ENCODE data around the gene IL26. TPM values are rescaled to one million over a fixed set of nuclear protein-coding genes. Genes with fewer than 3 reads are reported as not detected.
"Not testable (repeated sequence)": the region's sequence is repeated elsewhere in the genome, so short reads cannot be mapped to it uniquely, and the experiment has no call there.

IL26 gene
- total and polyA plus RNA-seq, 4 donors: not detected

DNA sequence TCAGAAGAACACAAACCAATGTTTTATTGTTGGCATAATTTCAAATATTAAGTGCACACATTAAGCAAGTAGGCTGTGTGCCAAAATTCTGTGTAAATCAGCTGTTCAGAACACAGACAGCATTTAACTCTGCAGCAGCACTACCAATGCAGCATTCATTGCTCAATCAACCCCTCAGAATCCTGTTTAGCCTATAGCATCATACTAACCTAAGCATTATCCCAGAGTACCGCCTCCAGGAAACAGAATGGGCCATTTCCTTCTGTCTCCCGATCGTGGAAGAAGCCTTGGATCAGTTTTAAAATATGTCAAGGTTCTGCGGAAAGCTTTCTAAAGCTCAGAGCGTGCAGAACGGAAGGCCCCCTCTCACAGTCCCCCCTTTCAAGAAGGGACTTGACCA lies 3.3 kb downstream of the IL26 start:
- TF ChIP-seq, protein P1, sequence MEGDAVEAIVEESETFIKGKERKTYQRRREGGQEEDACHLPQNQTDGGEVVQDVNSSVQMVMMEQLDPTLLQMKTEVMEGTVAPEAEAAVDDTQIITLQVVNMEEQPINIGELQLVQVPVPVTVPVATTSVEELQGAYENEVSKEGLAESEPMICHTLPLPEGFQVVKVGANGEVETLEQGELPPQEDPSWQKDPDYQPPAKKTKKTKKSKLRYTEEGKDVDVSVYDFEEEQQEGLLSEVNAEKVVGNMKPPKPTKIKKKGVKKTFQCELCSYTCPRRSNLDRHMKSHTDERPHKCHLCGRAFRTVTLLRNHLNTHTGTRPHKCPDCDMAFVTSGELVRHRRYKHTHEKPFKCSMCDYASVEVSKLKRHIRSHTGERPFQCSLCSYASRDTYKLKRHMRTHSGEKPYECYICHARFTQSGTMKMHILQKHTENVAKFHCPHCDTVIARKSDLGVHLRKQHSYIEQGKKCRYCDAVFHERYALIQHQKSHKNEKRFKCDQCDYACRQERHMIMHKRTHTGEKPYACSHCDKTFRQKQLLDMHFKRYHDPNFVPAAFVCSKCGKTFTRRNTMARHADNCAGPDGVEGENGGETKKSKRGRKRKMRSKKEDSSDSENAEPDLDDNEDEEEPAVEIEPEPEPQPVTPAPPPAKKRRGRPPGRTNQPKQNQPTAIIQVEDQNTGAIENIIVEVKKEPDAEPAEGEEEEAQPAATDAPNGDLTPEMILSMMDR (IDR thresholded peaks at IDR 0.05; ENCODE audit: control extremely low read depth, extremely low read depth): no peak
- H3K9ac ChIP-seq (ENCODE audit: insufficient read depth in 1 of 2, low read length in 2 of 2): peak overlapping the region in 1 of 2 donors; percentile 66

DNA sequence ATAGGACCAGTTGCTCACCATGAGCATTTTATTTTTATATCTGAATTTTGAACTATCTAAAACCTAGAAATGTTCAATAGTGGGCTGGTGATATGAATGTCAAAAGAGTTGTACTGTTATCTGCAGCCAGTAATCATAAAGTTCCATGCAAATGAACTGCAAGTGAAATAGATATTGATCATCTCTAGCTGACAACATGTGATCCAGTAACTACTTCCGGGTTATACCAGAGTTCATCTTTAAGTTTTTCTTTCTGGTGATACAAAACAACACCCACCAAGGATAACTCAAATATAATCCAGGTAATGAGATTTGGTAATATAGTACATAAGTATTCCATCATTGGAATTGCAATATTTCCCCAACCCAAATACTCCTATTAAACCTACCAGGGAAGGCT lies 4.1 kb downstream of the IL26 start:
- H3K27ac ChIP-seq (ENCODE audit: low read depth in 1 of 2, low read length in 1 of 2): no peak overlapping the region
- WGBS, 2 donors: 87 to 100% methylated on average over 1 of the region's 1 CpG

More for the DNA sequence above, 3.3 kb downstream of the IL26 start:
- no peak overlapping the region for H3K4me3 ChIP-seq
- peak; percentile 74 to 95 (median 93) for DNase-seq
- no peaks in the 10 kb centered on the region for H3K36me3 ChIP-seq (ENCODE audit: control insufficient read depth in 4 of 4, insufficient read depth in 4 of 4, low read length in 4 of 4)
- no peaks in the 10 kb centered on the region for H3K9me3 ChIP-seq (ENCODE audit: control insufficient read depth in 4 of 4, insufficient read depth in 3 of 4, low read length in 3 of 4)
- WGBS, 2 donors: 41 to 58% methylated on average over 6 of the region's 6 CpGs
- H3K4me1 ChIP-seq (ENCODE audit: control insufficient read depth in 5 of 5, insufficient read depth in 5 of 5, low read length in 5 of 5): peaks cover 0 to 3% (median 0%) of the 10 kb centered on the region in 5 donors
- peaks cover 0 to 3% (median 0%) of the 10 kb centered on the region in 3 donors for H3K27me3 ChIP-seq (ENCODE audit: control insufficient read depth in 3 of 3, insufficient read depth in 3 of 3, low read length in 2 of 3)
- H3K27ac ChIP-seq (ENCODE audit: low read depth in 1 of 2, low read length in 1 of 2): no peak overlapping the region
- no peak for ATAC-seq (ENCODE audit: insufficient read depth, low FRiP score)

DNA sequence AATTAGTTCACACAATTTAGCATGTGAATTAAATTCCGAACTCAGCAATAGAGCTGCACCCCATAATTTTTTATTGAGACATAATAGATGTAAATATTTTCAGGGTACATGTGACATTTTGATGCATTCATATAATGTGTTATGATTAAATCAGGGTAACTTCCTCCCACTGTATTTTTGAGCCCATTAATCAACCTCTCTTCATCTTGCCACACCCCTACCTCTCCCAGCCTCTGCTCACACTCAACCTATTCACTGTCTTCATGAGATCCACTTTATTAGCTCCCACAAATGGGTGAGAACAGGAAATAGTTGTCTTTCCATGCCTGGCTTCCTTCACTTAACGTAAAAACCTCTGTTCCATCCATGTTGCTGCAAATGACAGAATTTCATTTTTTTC lies 14.7 kb downstream of the IL26 start:
- TF ChIP-seq, protein P1 (IDR thresholded peaks at IDR 0.05; ENCODE audit: control extremely low read depth, extremely low read depth): no peak
- Histone ChIP-seq H3K9ac (ENCODE audit: insufficient read depth in 1 of 2, low read length in 2 of 2) (no peak overlapping the region), H3K4me1 (ENCODE audit: control insufficient read depth in 5 of 5, insufficient read depth in 5 of 5, low read length in 5 of 5) (no peaks in the 10 kb centered on the region), H3K4me3 (no peak overlapping the region), H3K27ac (ENCODE audit: low read depth in 1 of 2, low read length in 1 of 2) (no peak overlapping the region), H3K27me3 (ENCODE audit: control insufficient read depth in 3 of 3, insufficient read depth in 3 of 3, low read length in 2 of 3) (no peaks in the 10 kb centered on the region), H3K9me3 (ENCODE audit: control insufficient read depth in 4 of 4, insufficient read depth in 3 of 4, low read length in 3 of 4) (no peaks in the 10 kb centered on the region), H3K36me3 (ENCODE audit: control insufficient read depth in 4 of 4, insufficient read depth in 4 of 4, low read length in 4 of 4) (no peaks in the 10 kb centered on the region)
- DNase-seq (no peak), ATAC-seq (ENCODE audit: insufficient read depth, low FRiP score) (no peak)
- 70 to 91% methylated on average over 2 of the region's 2 CpGs for WGBS, 2 donors

More for the DNA sequence above, 4.1 kb downstream of the IL26 start:
- no peak for DNase-seq
- Histone ChIP-seq H3K36me3 (ENCODE audit: control insufficient read depth in 4 of 4, insufficient read depth in 4 of 4, low read length in 4 of 4) (no peaks in the 10 kb centered on the region), H3K9me3 (ENCODE audit: control insufficient read depth in 4 of 4, insufficient read depth in 3 of 4, low read length in 3 of 4) (no peaks in the 10 kb centered on the region), H3K9ac (ENCODE audit: insufficient read depth in 1 of 2, low read length in 2 of 2) (no peak overlapping the region), H3K4me3 (no peak overlapping the region), H3K27me3 (ENCODE audit: control insufficient read depth in 3 of 3, insufficient read depth in 3 of 3, low read length in 2 of 3) (peaks cover 0 to 3% (median 0%) of the 10 kb centered on the region in 3 donors), H3K4me1 (ENCODE audit: control insufficient read depth in 5 of 5, insufficient read depth in 5 of 5, low read length in 5 of 5) (peaks cover 0 to 3% (median 0%) of the 10 kb centered on the region in 5 donors)
- no peak for ATAC-seq (ENCODE audit: insufficient read depth, low FRiP score)
- TF ChIP-seq, protein P1 (IDR thresholded peaks at IDR 0.05; ENCODE audit: control extremely low read depth, extremely low read depth): no peak

DNA sequence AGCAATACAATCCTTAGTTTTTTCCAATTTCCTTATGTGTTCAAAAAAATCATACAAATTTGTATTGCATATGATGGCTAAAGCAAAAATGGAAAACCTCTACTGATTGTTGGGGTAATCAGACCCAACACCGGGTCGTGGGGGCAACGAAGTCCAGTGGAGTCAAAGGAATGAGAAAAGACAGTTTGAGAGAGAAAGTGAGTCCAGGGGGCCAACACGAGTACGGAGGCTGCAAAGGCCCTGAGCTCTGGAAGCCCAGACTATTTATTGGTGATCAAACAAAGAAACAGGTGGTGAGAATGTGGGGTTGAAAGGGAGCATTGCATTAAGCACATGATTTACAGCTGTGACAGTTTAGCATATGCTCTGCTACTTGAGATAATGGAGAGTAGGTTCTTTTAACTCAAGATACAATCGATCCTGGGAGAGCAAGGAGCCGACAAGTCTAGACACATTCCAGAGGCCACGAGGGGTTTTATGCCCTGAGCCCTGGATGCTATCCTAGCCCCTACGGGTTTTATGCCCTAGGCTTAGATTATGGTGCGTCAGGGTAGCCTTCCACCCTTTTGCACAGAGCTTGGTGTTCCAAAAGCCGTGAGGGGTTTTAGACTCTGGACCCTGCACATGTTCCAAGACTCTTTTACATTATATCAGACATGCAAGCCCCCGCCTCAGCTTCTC lies 16.4 kb downstream of the IL26 start:
- not testable (repeated sequence) for H3K4me1 ChIP-seq (ENCODE audit: control insufficient read depth in 5 of 5, insufficient read depth in 5 of 5, low read length in 5 of 5); H3K36me3 ChIP-seq (ENCODE audit: control insufficient read depth in 4 of 4, insufficient read depth in 4 of 4, low read length in 4 of 4); H3K9me3 ChIP-seq (ENCODE audit: control insufficient read depth in 4 of 4, insufficient read depth in 3 of 4, low read length in 3 of 4); DNase-seq; H3K4me3 ChIP-seq; H3K27ac ChIP-seq (ENCODE audit: low read depth in 1 of 2, low read length in 1 of 2); H3K9ac ChIP-seq (ENCODE audit: insufficient read depth in 1 of 2, low read length in 2 of 2); ATAC-seq (ENCODE audit: insufficient read depth, low FRiP score); H3K27me3 ChIP-seq (ENCODE audit: control insufficient read depth in 3 of 3, insufficient read depth in 3 of 3, low read length in 2 of 3)
- 64 to 80% methylated on average over 12 of the region's 12 CpGs for WGBS, 2 donors

All from lung (tissue), 12 donors.